Adrenal gland (tissue), 5 donors: Measurements from ENCODE around the gene MORN1.

Experiments used
- CTCF ChIP-seq, 6 experiments: fragments of 450-650 bp in 4 of 6; fragments of 200-600 bp in 2 of 6; sonication (generic) in 1 of 6; IDR thresholded peaks; 1 replicate in 5 of 6; 2 replicates in 1 of 6; pipeline versions ENCODE4 v1.5.1 to v1.8.0; 2016 to 2021; ENCODE audit warnings: antibody characterized with exemption in 6 of 6, mild to moderate bottlenecking in 2 of 6, moderate library complexity in 1 of 6
- POLR2A ChIP-seq, 2 donors: fragments of 450-650 bp; IDR thresholded peaks; one replicate each; pipeline ENCODE4 v1.6.1; 2017; ENCODE audit warnings: antibody characterized with exemption in 2 of 2, mild to moderate bottlenecking in 2 of 2, moderate library complexity in 1 of 2
- donor health status: DM: no; HTN: no; CAD: no.

- TF ChIP-seq CTCF (IDR thresholded peaks at IDR 0.05) (no peak), POLR2A (IDR thresholded peaks at IDR 0.05) (no peak)
These were observed 60.7 kb downstream of the MORN1 start for GRCh38 chr1:2330519-2331199.
